Fibroblast of mammary gland (primary cell): Measurements from ENCODE around the gene CDK6.

Experiments used
- DNase-seq: peaks from one replicate; pipeline ENCODE4 v3.0.0-alpha.2; 2010; ENCODE audit warnings: low read depth
- H3K4me3 ChIP-seq: 2 replicates; pipeline ENCODE4 v1.5.1; 2011; ENCODE audit warnings: low read depth, mild to moderate bottlenecking, low read length, moderate library complexity; ENCODE audit not compliant: control insufficient read depth
- TF ChIP-seq, protein P1 (sequence below): conservative IDR thresholded peaks from 2 replicates; pipeline ENCODE4 v1.5.1; 2011; ENCODE audit warnings: low read depth, low read length, inconsistent platforms; ENCODE audit not compliant: control insufficient read depth, insufficient read depth

Gene CDK6

DNA sequence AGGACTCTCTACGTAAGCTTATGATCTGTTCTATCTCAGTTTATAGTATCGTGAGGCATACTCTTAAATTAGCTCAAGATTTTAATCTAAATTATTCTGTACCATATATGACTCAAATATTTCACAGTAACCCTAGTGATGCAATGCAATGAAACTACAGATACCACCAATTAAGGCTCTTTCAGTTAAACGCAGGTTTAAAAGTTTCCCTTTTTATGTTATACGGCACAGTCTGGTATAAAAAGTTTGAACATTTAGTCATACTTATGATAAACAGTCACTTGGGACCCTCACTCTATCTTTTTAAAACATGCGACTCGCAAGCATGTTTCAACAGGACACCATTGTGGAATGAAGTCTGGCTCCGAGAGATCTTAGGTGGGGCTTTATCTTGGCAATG lies 107.2 kb downstream of the CDK6 start:
- no peak overlapping the region for H3K4me3 ChIP-seq
- DNase-seq = no peak
- TF ChIP-seq, protein P1, sequence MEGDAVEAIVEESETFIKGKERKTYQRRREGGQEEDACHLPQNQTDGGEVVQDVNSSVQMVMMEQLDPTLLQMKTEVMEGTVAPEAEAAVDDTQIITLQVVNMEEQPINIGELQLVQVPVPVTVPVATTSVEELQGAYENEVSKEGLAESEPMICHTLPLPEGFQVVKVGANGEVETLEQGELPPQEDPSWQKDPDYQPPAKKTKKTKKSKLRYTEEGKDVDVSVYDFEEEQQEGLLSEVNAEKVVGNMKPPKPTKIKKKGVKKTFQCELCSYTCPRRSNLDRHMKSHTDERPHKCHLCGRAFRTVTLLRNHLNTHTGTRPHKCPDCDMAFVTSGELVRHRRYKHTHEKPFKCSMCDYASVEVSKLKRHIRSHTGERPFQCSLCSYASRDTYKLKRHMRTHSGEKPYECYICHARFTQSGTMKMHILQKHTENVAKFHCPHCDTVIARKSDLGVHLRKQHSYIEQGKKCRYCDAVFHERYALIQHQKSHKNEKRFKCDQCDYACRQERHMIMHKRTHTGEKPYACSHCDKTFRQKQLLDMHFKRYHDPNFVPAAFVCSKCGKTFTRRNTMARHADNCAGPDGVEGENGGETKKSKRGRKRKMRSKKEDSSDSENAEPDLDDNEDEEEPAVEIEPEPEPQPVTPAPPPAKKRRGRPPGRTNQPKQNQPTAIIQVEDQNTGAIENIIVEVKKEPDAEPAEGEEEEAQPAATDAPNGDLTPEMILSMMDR = no peak

GRCh38 chr7:92727755-92728154 lies 108.6 kb downstream of the CDK6 start:
- TF ChIP-seq, protein P1 = no peak
- DNase-seq = peak; percentile 90
- no peak overlapping the region for H3K4me3 ChIP-seq

DNA sequence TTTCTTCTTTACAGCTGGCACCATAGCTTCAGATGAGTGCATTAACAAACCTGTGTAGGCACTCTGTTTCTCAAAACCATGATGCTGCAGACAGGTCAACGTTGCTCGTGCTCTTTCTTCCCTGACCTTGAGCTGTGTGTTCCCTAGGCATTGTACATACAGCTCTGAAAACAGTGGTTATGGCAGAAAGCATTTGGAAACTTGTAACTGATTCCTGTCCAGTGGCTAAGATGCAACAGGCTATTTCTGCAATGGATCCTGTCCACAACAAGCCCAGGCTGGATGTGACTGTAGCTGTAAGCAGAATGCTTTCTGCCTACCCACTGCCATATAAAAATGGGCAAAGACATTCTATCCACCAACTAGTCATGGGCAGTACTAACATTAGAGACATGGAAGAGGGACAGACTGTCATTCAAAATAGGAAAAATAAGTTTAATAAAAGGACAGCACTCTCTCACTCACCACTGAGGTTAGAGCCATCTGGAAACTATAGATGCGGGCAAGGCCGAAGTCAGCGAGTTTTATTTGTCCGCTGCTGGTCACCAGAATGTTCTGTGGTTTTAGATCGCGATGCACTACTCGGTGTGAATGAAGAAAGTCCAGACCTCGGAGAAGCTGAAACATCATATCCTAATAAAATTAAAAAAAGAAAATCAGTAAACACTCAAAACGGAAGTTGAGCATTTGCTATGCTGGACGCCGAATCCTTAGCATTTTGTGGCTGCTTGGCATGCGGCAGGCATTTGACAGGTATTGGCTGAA lies 111.0 kb downstream of the CDK6 start:
- DNase-seq = no peak
- TF ChIP-seq, protein P1 = no peak
- no peak overlapping the region for H3K4me3 ChIP-seq

GRCh38 chr7:92723943-92724342 lies 112.4 kb downstream of the CDK6 start:
- H3K4me3 ChIP-seq = no peak overlapping the region
- TF ChIP-seq, protein P1 = no peak
- DNase-seq = no peak

DNA sequence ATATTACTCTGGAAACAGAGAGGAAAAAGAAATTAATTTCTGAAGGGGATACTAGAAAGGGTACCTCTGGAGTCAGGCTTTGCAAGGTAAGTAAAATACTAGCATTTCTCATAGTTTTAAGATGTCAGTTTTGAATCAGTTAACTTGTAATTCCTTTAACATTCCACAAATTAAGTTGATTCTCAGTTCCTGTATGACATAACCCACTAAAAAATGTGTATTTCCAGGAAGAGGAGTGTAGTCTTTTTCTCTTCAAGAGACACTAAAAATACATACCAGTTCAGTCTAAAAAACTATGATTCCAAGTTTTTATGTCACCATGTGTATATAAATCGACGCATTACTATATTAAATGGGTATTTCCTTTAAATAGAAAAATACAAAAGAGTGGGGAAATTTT lies 113.2 kb downstream of the CDK6 start:
- DNase-seq = peak; percentile 40
- H3K4me3 ChIP-seq = no peak overlapping the region

DNA sequence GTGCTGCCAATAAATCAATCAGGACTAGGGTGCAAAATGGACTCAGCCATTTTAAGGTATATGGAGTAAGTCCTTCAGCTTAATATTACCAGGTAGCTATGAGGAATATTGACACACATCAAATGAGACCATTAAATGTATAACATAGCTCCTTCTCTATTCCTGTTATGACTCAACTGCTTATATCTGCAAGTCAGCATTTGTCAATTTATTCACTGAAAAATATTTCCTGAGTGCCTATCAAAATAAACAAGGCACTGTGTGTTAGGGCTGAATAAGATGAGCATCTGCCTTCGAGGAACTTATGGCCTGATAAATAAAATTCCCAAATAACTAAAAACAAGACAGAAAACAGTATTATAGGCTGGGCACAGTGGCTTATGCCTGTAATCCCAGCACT lies 113.8 kb downstream of the CDK6 start:
- TF ChIP-seq, protein P1 = no peak
- DNase-seq = no peak

More for the DNA sequence above, 113.2 kb downstream of the CDK6 start:
- TF ChIP-seq, protein P1 = no peak

More for the DNA sequence above, 113.8 kb downstream of the CDK6 start:
- H3K4me3 ChIP-seq = no peak overlapping the region
